ENCODE results near the gene CD200.
A peak's percentile ranks its signal among the peaks of the same experiment; 100 is the strongest.

Gene CD200

GRCh38 chr3:112308151-112308911 lies 24.6 kb upstream of the CD200 start:
- H3K4me1 ChIP-seq (ENCODE audit: control insufficient read depth, insufficient read depth, low read length) = peaks cover 2% of the 10 kb centered on the region
- no peaks in the 10 kb centered on the region for H3K27me3 ChIP-seq (ENCODE audit: control insufficient read depth, insufficient read depth, low read length)

GRCh38 chr3:112314649-112315048 lies 18.3 kb upstream of the CD200 start:
- Histone ChIP-seq H3K4me1 (ENCODE audit: control insufficient read depth, insufficient read depth, low read length) (no peaks in the 10 kb centered on the region), H3K4me3 (ENCODE audit: low read length) (no peak overlapping the region), H3K27me3 (ENCODE audit: control insufficient read depth, insufficient read depth, low read length) (no peaks in the 10 kb centered on the region), H3K9ac (ENCODE audit: low read length) (no peak overlapping the region), H3K36me3 (ENCODE audit: control insufficient read depth, insufficient read depth, low read length) (no peaks in the 10 kb centered on the region), H3K9me3 (ENCODE audit: control insufficient read depth, low read length) (no peaks in the 10 kb centered on the region)

More at GRCh38 chr3:112308151-112308911, 24.6 kb upstream of the CD200 start:
- Histone ChIP-seq H3K9ac (ENCODE audit: low read length) (no peak overlapping the region), H3K9me3 (ENCODE audit: control insufficient read depth, low read length) (no peaks in the 10 kb centered on the region), H3K4me3 (ENCODE audit: low read length) (no peak overlapping the region), H3K36me3 (ENCODE audit: control insufficient read depth, insufficient read depth, low read length) (no peaks in the 10 kb centered on the region)

- H3K36me3 ChIP-seq (ENCODE audit: control insufficient read depth, insufficient read depth, low read length) = no peaks in the 10 kb centered on the region
These were observed 17.2 kb upstream of the CD200 start for GRCh38 chr3:112315791-112316190.

GRCh38 chr3:112319516-112320276 lies 13.3 kb upstream of the CD200 start:
- Histone ChIP-seq H3K4me1 (ENCODE audit: control insufficient read depth, insufficient read depth, low read length) (peaks cover 8% of the 10 kb centered on the region), H3K9ac (ENCODE audit: low read length) (no peak overlapping the region), H3K4me3 (ENCODE audit: low read length) (no peak overlapping the region), H3K9me3 (ENCODE audit: control insufficient read depth, low read length) (no peaks in the 10 kb centered on the region), H3K27me3 (ENCODE audit: control insufficient read depth, insufficient read depth, low read length) (no peaks in the 10 kb centered on the region), H3K36me3 (ENCODE audit: control insufficient read depth, insufficient read depth, low read length) (no peaks in the 10 kb centered on the region)

More at GRCh38 chr3:112315791-112316190, 17.2 kb upstream of the CD200 start:
- no peak overlapping the region for H3K9ac ChIP-seq (ENCODE audit: low read length)
- H3K27me3 ChIP-seq (ENCODE audit: control insufficient read depth, insufficient read depth, low read length) = no peaks in the 10 kb centered on the region
- H3K4me1 ChIP-seq (ENCODE audit: control insufficient read depth, insufficient read depth, low read length) = no peaks in the 10 kb centered on the region
- H3K9me3 ChIP-seq (ENCODE audit: control insufficient read depth, low read length) = no peaks in the 10 kb centered on the region
- no peak overlapping the region for H3K4me3 ChIP-seq (ENCODE audit: low read length)

- Histone ChIP-seq H3K27me3 (ENCODE audit: control insufficient read depth, insufficient read depth, low read length) (no peaks in the 10 kb centered on the region), H3K4me3 (ENCODE audit: low read length) (no peak overlapping the region), H3K4me1 (ENCODE audit: control insufficient read depth, insufficient read depth, low read length) (peaks cover 8% of the 10 kb centered on the region), H3K9me3 (ENCODE audit: control insufficient read depth, low read length) (no peaks in the 10 kb centered on the region), H3K9ac (ENCODE audit: low read length) (no peak overlapping the region), H3K36me3 (ENCODE audit: control insufficient read depth, insufficient read depth, low read length) (no peaks in the 10 kb centered on the region)
These were observed 12.3 kb upstream of the CD200 start for GRCh38 chr3:112320691-112321090.

- H3K4me3 ChIP-seq (ENCODE audit: low read length) = no peak overlapping the region
- H3K9me3 ChIP-seq (ENCODE audit: control insufficient read depth, low read length) = no peaks in the 10 kb centered on the region
- no peaks in the 10 kb centered on the region for H3K36me3 ChIP-seq (ENCODE audit: control insufficient read depth, insufficient read depth, low read length)
- H3K9ac ChIP-seq (ENCODE audit: low read length) = no peak overlapping the region
- H3K4me1 ChIP-seq (ENCODE audit: control insufficient read depth, insufficient read depth, low read length) = peaks cover 8% of the 10 kb centered on the region
- no peaks in the 10 kb centered on the region for H3K27me3 ChIP-seq (ENCODE audit: control insufficient read depth, insufficient read depth, low read length)
These were observed 10.9 kb upstream of the CD200 start for GRCh38 chr3:112321867-112322652.

GRCh38 chr3:112327371-112327951 lies 5.5 kb upstream of the CD200 start:
- no peak overlapping the region for H3K4me3 ChIP-seq (ENCODE audit: low read length)
- H3K9me3 ChIP-seq (ENCODE audit: control insufficient read depth, low read length) = no peaks in the 10 kb centered on the region
- no peaks in the 10 kb centered on the region for H3K4me1 ChIP-seq (ENCODE audit: control insufficient read depth, insufficient read depth, low read length)
- H3K36me3 ChIP-seq (ENCODE audit: control insufficient read depth, insufficient read depth, low read length) = no peaks in the 10 kb centered on the region
- H3K9ac ChIP-seq (ENCODE audit: low read length) = no peak overlapping the region
- no peaks in the 10 kb centered on the region for H3K27me3 ChIP-seq (ENCODE audit: control insufficient read depth, insufficient read depth, low read length)

- Histone ChIP-seq H3K4me3 (ENCODE audit: low read length) (no peak overlapping the region), H3K36me3 (ENCODE audit: control insufficient read depth, insufficient read depth, low read length) (no peaks in the 10 kb centered on the region), H3K4me1 (ENCODE audit: control insufficient read depth, insufficient read depth, low read length) (no peaks in the 10 kb centered on the region), H3K9me3 (ENCODE audit: control insufficient read depth, low read length) (no peaks in the 10 kb centered on the region), H3K9ac (ENCODE audit: low read length) (no peak overlapping the region), H3K27me3 (ENCODE audit: control insufficient read depth, insufficient read depth, low read length) (peaks cover 15% of the 10 kb centered on the region)
These were observed 1.1 kb upstream of the CD200 start for GRCh38 chr3:112331851-112332250.

- H3K9ac ChIP-seq (ENCODE audit: low read length) = peak overlapping the region; percentile 70
These were observed 693 bp downstream of the CD200 start for GRCh38 chr3:112333381-112334317.

GRCh38 chr3:112334691-112335433 lies 1.9 kb downstream of the CD200 start:
- peak overlapping the region; percentile 70 for H3K9ac ChIP-seq (ENCODE audit: low read length)
- no peaks in the 10 kb centered on the region for H3K4me1 ChIP-seq (ENCODE audit: control insufficient read depth, insufficient read depth, low read length)
- no peak overlapping the region for H3K4me3 ChIP-seq (ENCODE audit: low read length)
- peaks cover 15% of the 10 kb centered on the region for H3K27me3 ChIP-seq (ENCODE audit: control insufficient read depth, insufficient read depth, low read length)
- no peaks in the 10 kb centered on the region for H3K36me3 ChIP-seq (ENCODE audit: control insufficient read depth, insufficient read depth, low read length)
- H3K9me3 ChIP-seq (ENCODE audit: control insufficient read depth, low read length) = no peaks in the 10 kb centered on the region

More at GRCh38 chr3:112333381-112334317, 693 bp downstream of the CD200 start:
- Histone ChIP-seq H3K36me3 (ENCODE audit: control insufficient read depth, insufficient read depth, low read length) (no peaks in the 10 kb centered on the region), H3K27me3 (ENCODE audit: control insufficient read depth, insufficient read depth, low read length) (peaks cover 15% of the 10 kb centered on the region), H3K4me1 (ENCODE audit: control insufficient read depth, insufficient read depth, low read length) (no peaks in the 10 kb centered on the region), H3K9me3 (ENCODE audit: control insufficient read depth, low read length) (no peaks in the 10 kb centered on the region), H3K4me3 (ENCODE audit: low read length) (peak overlapping the region; percentile 25)
